Right lobe of liver (tissue), 6 donors: ENCODE measurements around the gene ORAI1. TPM values are rescaled to one million over a fixed set of nuclear protein-coding genes. Genes with fewer than 3 reads are reported as not detected.

Experiments used
- ATAC-seq, 4 donors: fragments of 200-7000 bp; cut with Tn5 transposase; one replicate each; pipeline ENCODE4 v1.9.1; 2020; ENCODE audit warnings: mild to moderate bottlenecking in 4 of 4, moderate library complexity in 4 of 4
- DNase-seq, 3 donors: peaks; one replicate each; pipeline ENCODE4 v3.0.0-alpha.2; 2020
- H3K27ac ChIP-seq, 3 donors: fragments of 200-600 bp; one replicate each; pipeline ENCODE4 v1.8.0; 2022
- H3K27me3 ChIP-seq, 2 donors: fragments of 200-600 bp; one replicate each; pipeline ENCODE4 v1.8.0; 2022
- H3K36me3 ChIP-seq, 4 donors: fragments of 200-600 bp; sonication (generic) in 1 of 4; one replicate each; pipeline versions ENCODE4 v1.5.1 to v1.8.0; 2017 to 2022; ENCODE audit warnings: control low read depth in 1 of 4
- H3K4me1 ChIP-seq, 4 donors: fragments of 200-600 bp; sonication (generic) in 1 of 4; one replicate each; pipeline versions ENCODE4 v1.5.1 to v1.8.0; 2017 to 2022; ENCODE audit warnings: control low read depth in 1 of 4
- H3K4me3 ChIP-seq, 3 donors: fragments of 200-600 bp; one replicate each; pipeline ENCODE4 v1.8.0; 2022
- H3K9me3 ChIP-seq, 4 donors: fragments of 200-600 bp; sonication (generic) in 1 of 4; one replicate each; pipeline versions ENCODE4 v1.5.1 to v1.8.0; 2017 to 2022; ENCODE audit warnings: control low read depth in 1 of 4
- CTCF ChIP-seq, 4 donors: fragments of 200-600 bp in 3 of 4; fragments of 450-650 bp in 1 of 4; IDR thresholded peaks; one replicate each; pipeline versions ENCODE4 v1.5.1 to v1.8.0; 2016 to 2022; ENCODE audit warnings: antibody characterized with exemption in 4 of 4, mild to moderate bottlenecking in 2 of 4
- POLR2A ChIP-seq: fragments of 450-650 bp; IDR thresholded peaks from one replicate; pipeline ENCODE4 v1.6.1; 2017; ENCODE audit warnings: antibody characterized with exemption, mild to moderate bottlenecking
- WGBS: methylation state at CpG from one replicate; pipeline ENCODE4 v1.1.6; 2018; ENCODE audit warnings: low coverage, low lambda C conversion rate; ENCODE audit not compliant: insufficient coverage; ENCODE audit errors: missing lambda C conversion rate; 5-methylcytosine and 5-hydroxymethylcytosine counted together
- intact Hi-C, 2 donors: fragments of 100-400 bp; cut with DNase I; formaldehyde crosslinking; loops; one replicate each; pipeline versions ENCODE4 v1.11.2 to v1.14.1; 2022
- total RNA-seq, 6 experiments: library from RNA; depleted of rRNA in 2 of 6; stranded (reverse); fragments of >200 nt in 2 of 6; fragmentation: NEBNext Ultra II Directional in 3 of 6; extraction: Animal tissue kit (Norgen Biotek cat#: 25700) in 3 of 6; gene quantifications; one replicate each; pipeline versions ENCODE4 v1.1.0 to v1.2.4, GENCODE V29; 2016 to 2023
- donor health status: DM: no; HTN: yes; CAD: no.
- donor health status: DM: no; HTN: no; CAD: no.
- donor health status: DM: no; HTN: no; CAD: no.
- donor health status: DM: no; HTN: yes; CAD: no.
- donor health status: DM: no; HTN: yes; CAD: no.

ORAI1 gene
- total RNA-seq, 6 experiments from 2014 or later = 6.9 to 14.4 (median 9.0) TPM

GRCh38 chr12:121608301-121608700 lies 18.0 kb upstream of the ORAI1 start:
- Histone ChIP-seq H3K27me3 (no peaks in the 10 kb centered on the region), H3K4me3 (no peak overlapping the region), H3K9me3 (no peaks in the 10 kb centered on the region), H3K36me3 (no peaks in the 10 kb centered on the region), H3K27ac (no peak overlapping the region), H3K4me1 (no peaks in the 10 kb centered on the region)
- intact Hi-C loops = no loop called here
- no peak for DNase-seq
- 55% methylated on average over 3 of the region's 6 CpGs for WGBS
- TF ChIP-seq POLR2A (no peak), CTCF (IDR thresholded peaks at IDR 0.05) (no peak)
- ATAC-seq = no peak

GRCh38 chr12:121610239-121611149 lies 15.8 kb upstream of the ORAI1 start:
- DNase-seq (no peak), ATAC-seq (peak in 1 of 4 donors; percentile 43)
- Histone ChIP-seq H3K4me3 (no peak overlapping the region), H3K27me3 (no peaks in the 10 kb centered on the region), H3K9me3 (no peaks in the 10 kb centered on the region), H3K27ac (no peak overlapping the region), H3K4me1 (no peaks in the 10 kb centered on the region), H3K36me3 (no peaks in the 10 kb centered on the region)
- TF ChIP-seq CTCF (IDR thresholded peaks at IDR 0.05) = no peak
- no peak for TF ChIP-seq POLR2A
- intact Hi-C loops = loop anchor here in 1 of 2 donors (10.0 kb wide), 2 partner anchors 64 to 106 kb away; no protein-coding TSS in a partner anchor
- 47% methylated on average over 10 of the region's 11 CpGs for WGBS

DNA sequence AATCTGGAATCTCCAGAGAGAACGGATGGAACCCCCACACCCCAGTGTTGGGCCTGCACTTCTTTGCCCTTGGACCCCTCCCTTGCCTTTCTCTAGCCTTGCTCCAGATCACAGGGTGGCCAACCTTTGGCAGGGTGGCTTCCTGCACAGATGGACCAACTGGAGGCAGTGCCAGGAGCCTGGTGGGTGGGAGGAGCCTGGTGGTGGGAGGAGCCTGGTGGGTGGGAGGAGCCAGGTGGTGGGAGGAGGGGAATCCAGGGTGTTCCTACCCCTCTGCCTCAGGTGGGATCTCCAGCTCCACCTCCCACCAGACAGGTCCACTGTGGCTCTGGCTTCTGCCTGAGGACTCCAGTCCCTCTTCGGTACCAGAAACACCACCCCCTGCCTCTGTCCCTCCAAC lies 15.0 kb upstream of the ORAI1 start:
- H3K4me1 ChIP-seq = no peaks in the 10 kb centered on the region
- intact Hi-C loops = loop anchor here in 1 of 2 donors (10.0 kb wide), 2 partner anchors 63 to 107 kb away; no protein-coding TSS in a partner anchor
- H3K4me3 ChIP-seq = no peak overlapping the region
- no peak overlapping the region for H3K27ac ChIP-seq
- DNase-seq (no peak), ATAC-seq (peak in 2 of 4 donors; percentile 30 to 43)
- H3K9me3 ChIP-seq = no peaks in the 10 kb centered on the region
- no peaks in the 10 kb centered on the region for H3K27me3 ChIP-seq
- H3K36me3 ChIP-seq = no peaks in the 10 kb centered on the region
- 83% methylated on average over 1 of the region's 2 CpGs for WGBS
- no peak for TF ChIP-seq POLR2A
- TF ChIP-seq CTCF (IDR thresholded peaks at IDR 0.05) = no peak

GRCh38 chr12:121613462-121613861 lies 12.9 kb upstream of the ORAI1 start:
- intact Hi-C loops = loop anchor here in 1 of 2 donors (10.0 kb wide), 2 partner anchors 61 to 109 kb away; no protein-coding TSS in a partner anchor
- Histone ChIP-seq H3K27ac (no peak overlapping the region), H3K9me3 (no peaks in the 10 kb centered on the region), H3K4me3 (no peak overlapping the region), H3K36me3 (no peaks in the 10 kb centered on the region), H3K4me1 (no peaks in the 10 kb centered on the region), H3K27me3 (no peaks in the 10 kb centered on the region)
- TF ChIP-seq POLR2A (no peak), CTCF (IDR thresholded peaks at IDR 0.05) (no peak)
- DNase-seq = no peak
- no peak for ATAC-seq
- WGBS = 76% methylated on average over 5 of the region's 7 CpGs
